K562 (cell line): ENCODE measurements around the gene GCNT2. TPM values are rescaled to one million over a fixed set of nuclear protein-coding genes. Genes with fewer than 3 reads are reported as not detected.

Experiments
- DACH1 ChIP-seq: fragments of 450-650 bp; IDR thresholded peaks from 2 replicates; pipeline ENCODE4 v1.6.1; 2018; ENCODE audit not compliant: partially characterized antibody
- ETV1 ChIP-seq: fragments of 450-650 bp; conservative IDR thresholded peaks from 2 replicates; pipeline ENCODE4 v1.6.1; 2016; ENCODE audit warnings: missing genetic modification characterization, control low read depth, low read depth, missing compliant biosample characterization
- HOXB6 ChIP-seq: fragments of 250-450 bp; sonication (Bioruptor Pico); IDR thresholded peaks from 2 replicates; pipeline ENCODE4 v1.5.1; 2022; ENCODE audit warnings: mild to moderate bottlenecking, borderline replicate concordance
- KLF13 ChIP-seq: fragments of 450-650 bp; IDR thresholded peaks from 2 replicates; pipeline ENCODE4 v1.6.1; 2016; ENCODE audit warnings: missing genetic modification characterization, low read depth, mild to moderate bottlenecking, missing compliant biosample characterization, moderate library complexity, borderline replicate concordance
- MAFG ChIP-seq: fragments of 450-650 bp; conservative IDR thresholded peaks from 2 replicates; pipeline ENCODE4 v1.6.1; 2016; ENCODE audit warnings: missing genetic modification characterization, missing compliant biosample characterization
- NFRKB ChIP-seq: fragments of 450-650 bp; IDR thresholded peaks from 2 replicates; pipeline ENCODE4 v1.6.1; 2016; ENCODE audit warnings: low read depth
- NR2C2 ChIP-seq, 2 experiments: fragments of 200-800 bp in 1 of 2; sonication (Bioruptor generic) in 1 of 2; sonication (generic) in 1 of 2; formaldehyde crosslinking in 1 of 2; IDR thresholded peaks; 2 replicates each; pipeline versions ENCODE4 v1.6.1 to v1.8.0; 2016 to 2022; ENCODE audit warnings: mild to moderate bottlenecking in 1 of 2, missing compliant biosample characterization in 1 of 2, missing genetic modification characterization in 1 of 2, missing genetic modification reagents in 1 of 2
- NUFIP1 ChIP-seq: fragments of 450-650 bp; IDR thresholded peaks from 2 replicates; pipeline ENCODE4 v1.6.1; 2018; ENCODE audit not compliant: partially characterized antibody
- SAFB2 ChIP-seq: fragments of 200-400 bp; formaldehyde crosslinking; IDR thresholded peaks from 2 replicates; pipeline ENCODE4 v1.6.1; 2018; ENCODE audit warnings: borderline replicate concordance, low read length, low read depth, moderate library complexity; ENCODE audit not compliant: severe bottlenecking
- SIN3A ChIP-seq, 2 experiments: fragments of 150-350 bp in 1 of 2; IDR thresholded peaks; 2 replicates each; pipeline ENCODE4 v1.6.1; 2011 to 2016; ENCODE audit warnings: borderline replicate concordance in 2 of 2, low read depth in 2 of 2, low read length in 2 of 2, mild to moderate bottlenecking in 2 of 2, moderate library complexity in 2 of 2; ENCODE audit not compliant: control insufficient read depth in 1 of 2
- ZNF12 ChIP-seq: sonication (generic); formaldehyde crosslinking; IDR thresholded peaks from 2 replicates; pipeline ENCODE4 v1.4.0; 2020; ENCODE audit warnings: mild to moderate bottlenecking, missing genetic modification reagents
- ZNF24 ChIP-seq: fragments of 450-650 bp; IDR thresholded peaks from 2 replicates; pipeline ENCODE4 v1.6.1; 2016
- polyA plus RNA-seq, 8 experiments: library from polyadenylated mRNA; depleted of rRNA in 4 of 8; stranded (reverse) in 5 of 8; unstranded in 3 of 8; fragments of >200 nt; fragmentation: Nextera tagmentation in 2 of 8; fragmentation: Illumina TruSeq in 1 of 8; extraction: Ambion mirVana in 2 of 8; extraction: Trizol in 1 of 8; gene quantifications; 2 replicates each; pipeline versions ENCODE4 v1.2.1 to v1.2.3, GENCODE V29; 2011 to 2014; ENCODE audit warnings: inconsistent platforms in 1 of 8, missing spikeins in 1 of 8
- total RNA-seq, 7 experiments: library from RNA; depleted of rRNA in 6 of 7; stranded (reverse); fragments of >200 nt in 6 of 7; fragmentation: Illumina TruSeq in 2 of 7; extraction: Trizol in 2 of 7; gene quantifications; 2 replicates each; pipeline versions ENCODE4 v1.2.1 to v1.2.3, GENCODE V29; 2011 to 2021; ENCODE audit warnings: low replicate concordance in 1 of 7
- TF ChIP-seq, protein P1 (sequence below): sonication (generic); IDR thresholded peaks from 2 replicates; pipeline ENCODE4 v1.6.1; 2016
- TF ChIP-seq, protein P2 (sequence below), 2 experiments: fragments of 450-650 bp; IDR thresholded peaks; 2 replicates each; pipeline ENCODE4 v1.6.1; 2018; ENCODE audit warnings: mild to moderate bottlenecking in 2 of 2, low read depth in 1 of 2; ENCODE audit not compliant: partially characterized antibody in 2 of 2
- TF ChIP-seq, protein P3 (sequence below): fragments of 150-350 bp; conservative IDR thresholded peaks from 2 replicates; pipeline ENCODE4 v1.6.1; 2014; ENCODE audit warnings: low read length
- TF ChIP-seq, protein P4 (sequence below), 2 experiments: IDR thresholded peaks; 2 replicates each; pipeline ENCODE4 v1.6.1; 2011; ENCODE audit warnings: borderline replicate concordance in 1 of 2, control low read depth in 1 of 2, low read depth in 1 of 2, low read length in 1 of 2, mild to moderate bottlenecking in 1 of 2, mixed read lengths in 1 of 2, moderate library complexity in 1 of 2; ENCODE audit not compliant: insufficient read depth in 1 of 2, insufficient read length in 1 of 2, poor library complexity in 1 of 2, severe bottlenecking in 1 of 2; ENCODE audit errors: extremely low read depth in 1 of 2

Gene GCNT2
- total and polyA plus RNA-seq, 9 of the 15 experiments (the other 6 are each of a cell fraction or from before 2014, with no cell fraction given) = 0.78 to 2.6 (median 1.6) TPM

DNA sequence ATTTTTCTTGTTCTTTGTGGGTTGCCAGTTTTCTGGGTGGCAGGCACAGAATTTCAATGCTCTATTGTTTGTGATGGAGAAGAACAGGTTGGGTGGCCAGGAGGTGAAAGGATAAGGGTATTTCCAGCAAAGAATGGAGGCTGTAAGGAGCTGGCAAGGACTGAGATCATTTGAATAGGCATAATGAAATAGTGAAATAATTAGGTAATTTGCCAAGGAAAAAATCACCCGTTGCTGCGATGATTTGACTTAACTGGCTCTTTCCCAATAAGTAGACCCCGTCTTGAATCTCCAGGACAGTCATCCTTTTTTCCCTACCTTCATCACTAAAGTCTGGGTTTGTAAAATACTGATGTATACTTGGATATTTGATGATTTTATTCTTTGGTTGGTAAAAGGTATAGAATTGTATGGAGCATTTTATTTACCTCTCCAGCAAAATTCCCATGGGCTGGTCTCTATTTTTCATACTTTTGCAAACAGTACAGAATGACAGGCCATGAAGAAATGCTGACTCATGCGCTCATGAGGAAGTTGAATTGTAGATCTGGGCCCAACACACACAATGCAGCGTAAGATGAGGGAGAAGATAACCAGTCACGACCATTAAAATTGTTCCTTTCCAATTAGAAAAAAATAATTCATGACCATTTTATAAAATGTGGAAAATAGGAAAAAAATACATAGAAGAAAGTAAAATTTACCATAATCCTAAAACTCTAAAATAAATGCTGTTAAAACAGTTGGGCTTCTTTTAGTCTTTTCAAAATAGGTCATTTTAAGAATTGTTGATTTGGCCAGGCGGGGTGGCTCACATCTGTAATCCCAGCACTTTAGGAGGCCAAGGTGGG is 2.4 kb upstream of the GCNT2 start (continued):
- TF ChIP-seq, protein P1, sequence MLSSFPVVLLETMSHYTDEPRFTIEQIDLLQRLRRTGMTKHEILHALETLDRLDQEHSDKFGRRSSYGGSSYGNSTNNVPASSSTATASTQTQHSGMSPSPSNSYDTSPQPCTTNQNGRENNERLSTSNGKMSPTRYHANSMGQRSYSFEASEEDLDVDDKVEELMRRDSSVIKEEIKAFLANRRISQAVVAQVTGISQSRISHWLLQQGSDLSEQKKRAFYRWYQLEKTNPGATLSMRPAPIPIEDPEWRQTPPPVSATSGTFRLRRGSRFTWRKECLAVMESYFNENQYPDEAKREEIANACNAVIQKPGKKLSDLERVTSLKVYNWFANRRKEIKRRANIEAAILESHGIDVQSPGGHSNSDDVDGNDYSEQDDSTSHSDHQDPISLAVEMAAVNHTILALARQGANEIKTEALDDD = 0 out of 2 replicates have a peak, but pooled peaks have one; percentile 35
- peak; percentile 48; the same call in 1 of the 2 replicates for TF ChIP-seq ZNF24
- no peak for TF ChIP-seq SIN3A (IDR thresholded peaks at IDR 0.05; ENCODE audit: borderline replicate concordance in 2 of 2, control insufficient read depth in 1 of 2, low read depth in 2 of 2, low read length in 2 of 2)
- TF ChIP-seq, protein P2, sequence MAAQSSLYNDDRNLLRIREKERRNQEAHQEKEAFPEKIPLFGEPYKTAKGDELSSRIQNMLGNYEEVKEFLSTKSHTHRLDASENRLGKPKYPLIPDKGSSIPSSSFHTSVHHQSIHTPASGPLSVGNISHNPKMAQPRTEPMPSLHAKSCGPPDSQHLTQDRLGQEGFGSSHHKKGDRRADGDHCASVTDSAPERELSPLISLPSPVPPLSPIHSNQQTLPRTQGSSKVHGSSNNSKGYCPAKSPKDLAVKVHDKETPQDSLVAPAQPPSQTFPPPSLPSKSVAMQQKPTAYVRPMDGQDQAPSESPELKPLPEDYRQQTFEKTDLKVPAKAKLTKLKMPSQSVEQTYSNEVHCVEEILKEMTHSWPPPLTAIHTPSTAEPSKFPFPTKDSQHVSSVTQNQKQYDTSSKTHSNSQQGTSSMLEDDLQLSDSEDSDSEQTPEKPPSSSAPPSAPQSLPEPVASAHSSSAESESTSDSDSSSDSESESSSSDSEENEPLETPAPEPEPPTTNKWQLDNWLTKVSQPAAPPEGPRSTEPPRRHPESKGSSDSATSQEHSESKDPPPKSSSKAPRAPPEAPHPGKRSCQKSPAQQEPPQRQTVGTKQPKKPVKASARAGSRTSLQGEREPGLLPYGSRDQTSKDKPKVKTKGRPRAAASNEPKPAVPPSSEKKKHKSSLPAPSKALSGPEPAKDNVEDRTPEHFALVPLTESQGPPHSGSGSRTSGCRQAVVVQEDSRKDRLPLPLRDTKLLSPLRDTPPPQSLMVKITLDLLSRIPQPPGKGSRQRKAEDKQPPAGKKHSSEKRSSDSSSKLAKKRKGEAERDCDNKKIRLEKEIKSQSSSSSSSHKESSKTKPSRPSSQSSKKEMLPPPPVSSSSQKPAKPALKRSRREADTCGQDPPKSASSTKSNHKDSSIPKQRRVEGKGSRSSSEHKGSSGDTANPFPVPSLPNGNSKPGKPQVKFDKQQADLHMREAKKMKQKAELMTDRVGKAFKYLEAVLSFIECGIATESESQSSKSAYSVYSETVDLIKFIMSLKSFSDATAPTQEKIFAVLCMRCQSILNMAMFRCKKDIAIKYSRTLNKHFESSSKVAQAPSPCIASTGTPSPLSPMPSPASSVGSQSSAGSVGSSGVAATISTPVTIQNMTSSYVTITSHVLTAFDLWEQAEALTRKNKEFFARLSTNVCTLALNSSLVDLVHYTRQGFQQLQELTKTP (IDR thresholded peaks at IDR 0.05; ENCODE audit: low read depth in 1 of 2, partially characterized antibody in 2 of 2) = no peak
- TF ChIP-seq MAFG = peak; percentile 100
- TF ChIP-seq NFRKB = peak; percentile 58; the same call in 1 of the 2 replicates
- no peak for TF ChIP-seq NUFIP1
- peak; percentile 28; the same call in 1 of the 2 replicates for TF ChIP-seq ETV1 (tag)
- TF ChIP-seq, protein P3, sequence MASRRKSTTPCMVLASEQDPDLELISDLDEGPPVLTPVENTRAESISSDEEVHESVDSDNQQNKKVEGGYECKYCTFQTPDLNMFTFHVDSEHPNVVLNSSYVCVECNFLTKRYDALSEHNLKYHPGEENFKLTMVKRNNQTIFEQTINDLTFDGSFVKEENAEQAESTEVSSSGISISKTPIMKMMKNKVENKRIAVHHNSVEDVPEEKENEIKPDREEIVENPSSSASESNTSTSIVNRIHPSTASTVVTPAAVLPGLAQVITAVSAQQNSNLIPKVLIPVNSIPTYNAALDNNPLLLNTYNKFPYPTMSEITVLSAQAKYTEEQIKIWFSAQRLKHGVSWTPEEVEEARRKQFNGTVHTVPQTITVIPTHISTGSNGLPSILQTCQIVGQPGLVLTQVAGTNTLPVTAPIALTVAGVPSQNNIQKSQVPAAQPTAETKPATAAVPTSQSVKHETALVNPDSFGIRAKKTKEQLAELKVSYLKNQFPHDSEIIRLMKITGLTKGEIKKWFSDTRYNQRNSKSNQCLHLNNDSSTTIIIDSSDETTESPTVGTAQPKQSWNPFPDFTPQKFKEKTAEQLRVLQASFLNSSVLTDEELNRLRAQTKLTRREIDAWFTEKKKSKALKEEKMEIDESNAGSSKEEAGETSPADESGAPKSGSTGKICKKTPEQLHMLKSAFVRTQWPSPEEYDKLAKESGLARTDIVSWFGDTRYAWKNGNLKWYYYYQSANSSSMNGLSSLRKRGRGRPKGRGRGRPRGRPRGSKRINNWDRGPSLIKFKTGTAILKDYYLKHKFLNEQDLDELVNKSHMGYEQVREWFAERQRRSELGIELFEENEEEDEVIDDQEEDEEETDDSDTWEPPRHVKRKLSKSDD = no peak
- TF ChIP-seq, protein P4, sequence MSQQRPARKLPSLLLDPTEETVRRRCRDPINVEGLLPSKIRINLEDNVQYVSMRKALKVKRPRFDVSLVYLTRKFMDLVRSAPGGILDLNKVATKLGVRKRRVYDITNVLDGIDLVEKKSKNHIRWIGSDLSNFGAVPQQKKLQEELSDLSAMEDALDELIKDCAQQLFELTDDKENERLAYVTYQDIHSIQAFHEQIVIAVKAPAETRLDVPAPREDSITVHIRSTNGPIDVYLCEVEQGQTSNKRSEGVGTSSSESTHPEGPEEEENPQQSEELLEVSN (IDR thresholded peaks at IDR 0.05; ENCODE audit: borderline replicate concordance in 1 of 2, extremely low read depth in 1 of 2, insufficient read depth in 1 of 2, insufficient read length in 1 of 2, low read depth in 1 of 2, low read length in 1 of 2, poor library complexity in 1 of 2, severe bottlenecking in 1 of 2) = no peak
- TF ChIP-seq DACH1 = peak; percentile 68
- no peak for TF ChIP-seq SAFB2
- TF ChIP-seq NR2C2 (CRISPR knock-in tag; IDR thresholded peaks at IDR 0.05) = no peak
- TF ChIP-seq NR2C2 (tag; IDR thresholded peaks at IDR 0.05) = peak; percentile 44; the same call in 1 of the 2 replicates
- no peak for TF ChIP-seq ZNF12
- TF ChIP-seq HOXB6 (CRISPR knock-in tag) = no peak
- no peak for TF ChIP-seq KLF13 (tag)
